HepG2 (cell line): ENCODE data around the gene FRAS1. TPM values are rescaled to one million over a fixed set of nuclear protein-coding genes. Genes with fewer than 3 reads are reported as not detected.

ENCODE experiments used
- ETV5 ChIP-seq: IDR thresholded peaks from 2 replicates; pipeline ENCODE4 v1.6.1; 2018; ENCODE audit warnings: missing biosample characterization, missing genetic modification reagents, inconsistent platforms, borderline replicate concordance
- SMYD3 ChIP-seq: sonication (generic); formaldehyde crosslinking; IDR thresholded peaks from 2 replicates; pipeline ENCODE4 v1.8.1; 2023; ENCODE audit warnings: mild to moderate bottlenecking, missing genetic modification reagents
- SOX5 ChIP-seq: IDR thresholded peaks from 2 replicates; pipeline ENCODE4 v1.6.1; 2016; ENCODE audit warnings: borderline replicate concordance
- TBP ChIP-seq: sonication (generic); formaldehyde crosslinking; IDR thresholded peaks from 2 replicates; pipeline ENCODE4 v1.5.0; 2020; ENCODE audit warnings: missing genetic modification reagents
- ZNF317 ChIP-seq: sonication (generic); formaldehyde crosslinking; IDR thresholded peaks from 2 replicates; pipeline ENCODE4 v1.5.0; 2020; ENCODE audit warnings: mild to moderate bottlenecking, missing genetic modification reagents
- ZNF510 ChIP-seq: sonication (generic); formaldehyde crosslinking; IDR thresholded peaks from 2 replicates; pipeline ENCODE4 v1.4.0; 2020; ENCODE audit warnings: low read depth, mild to moderate bottlenecking, missing genetic modification reagents
- ZNF75D ChIP-seq: sonication (generic); formaldehyde crosslinking; IDR thresholded peaks from 2 replicates; pipeline ENCODE4 v1.8.1; 2023; ENCODE audit warnings: missing genetic modification reagents, mild to moderate bottlenecking, borderline replicate concordance
- polyA plus RNA-seq, 8 experiments: library from polyadenylated mRNA; depleted of rRNA in 3 of 8; stranded (reverse) in 7 of 8; unstranded in 1 of 8; fragments of >200 nt; fragmentation: Illumina TruSeq in 4 of 8; extraction: Trizol in 4 of 8; gene quantifications; 2 replicates each; pipeline versions ENCODE4 v1.2.1 to v1.2.3, GENCODE V29; 2011 to 2016; ENCODE audit warnings: low read depth in 4 of 8, missing spikeins in 1 of 8, mixed read lengths in 1 of 8; ENCODE audit not compliant: insufficient read depth in 1 of 8
- total RNA-seq, 5 experiments: library from RNA; depleted of rRNA; stranded (reverse); fragments of >200 nt; fragmentation: Illumina TruSeq; extraction: Trizol; gene quantifications; 2 replicates each; pipeline ENCODE4 v1.2.3, GENCODE V29; 2016; ENCODE audit warnings: low read depth in 1 of 5
- TF ChIP-seq, protein P1 (sequence below): sonication (generic); formaldehyde crosslinking; IDR thresholded peaks from 2 replicates; pipeline ENCODE4 v1.5.0; 2020; ENCODE audit warnings: mild to moderate bottlenecking, low read depth, missing genetic modification reagents, borderline replicate concordance
- TF ChIP-seq, protein P2 (sequence below): sonication (generic); formaldehyde crosslinking; IDR thresholded peaks from 2 replicates; pipeline ENCODE4 v1.4.0; 2020; ENCODE audit warnings: missing genetic modification reagents
- TF ChIP-seq, protein P3 (sequence below): sonication (generic); formaldehyde crosslinking; conservative IDR thresholded peaks from 2 replicates; pipeline ENCODE4 v1.4.0; 2020; ENCODE audit warnings: mild to moderate bottlenecking, missing genetic modification reagents, moderate library complexity
- TF ChIP-seq, protein P4 (sequence below): sonication (generic); formaldehyde crosslinking; conservative IDR thresholded peaks from 2 replicates; pipeline ENCODE4 v1.8.1; 2023; ENCODE audit warnings: missing genetic modification reagents

FRAS1 gene
- total and polyA plus RNA-seq, 2 of the 13 experiments (the other 11 are each of a cell fraction or from before 2014, with no cell fraction given), result 22.5 to 31.6 TPM

DNA sequence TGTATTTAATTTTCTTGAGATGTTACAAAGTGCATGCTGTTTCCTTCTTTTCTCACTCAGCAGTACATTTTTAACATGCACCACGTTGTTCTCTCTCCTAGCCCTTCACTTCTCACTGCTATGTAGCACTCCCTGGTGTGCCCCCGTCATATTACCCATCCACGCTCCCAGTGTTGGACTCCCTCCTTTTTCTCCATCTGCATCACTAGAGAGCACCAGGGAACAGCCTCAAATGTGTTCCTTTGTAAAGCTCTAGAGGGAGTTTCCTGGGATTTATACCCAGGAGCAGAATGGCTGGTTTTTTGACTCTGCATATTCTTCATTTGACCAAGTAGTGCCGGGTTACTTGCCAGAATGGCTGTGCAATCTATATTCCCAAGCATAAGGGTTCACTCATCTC, 254.2 kb downstream of the FRAS1 start (continued):
- TF ChIP-seq, protein P1, sequence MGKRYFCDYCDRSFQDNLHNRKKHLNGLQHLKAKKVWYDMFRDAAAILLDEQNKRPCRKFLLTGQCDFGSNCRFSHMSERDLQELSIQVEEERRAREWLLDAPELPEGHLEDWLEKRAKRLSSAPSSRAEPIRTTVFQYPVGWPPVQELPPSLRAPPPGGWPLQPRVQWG (CRISPR knock-in tag), result no peak
- TF ChIP-seq SMYD3 (CRISPR knock-in tag), result no peak
- no peak for TF ChIP-seq ZNF510 (CRISPR knock-in tag)
- TF ChIP-seq ZNF75D, result no peak
- TF ChIP-seq, protein P2, sequence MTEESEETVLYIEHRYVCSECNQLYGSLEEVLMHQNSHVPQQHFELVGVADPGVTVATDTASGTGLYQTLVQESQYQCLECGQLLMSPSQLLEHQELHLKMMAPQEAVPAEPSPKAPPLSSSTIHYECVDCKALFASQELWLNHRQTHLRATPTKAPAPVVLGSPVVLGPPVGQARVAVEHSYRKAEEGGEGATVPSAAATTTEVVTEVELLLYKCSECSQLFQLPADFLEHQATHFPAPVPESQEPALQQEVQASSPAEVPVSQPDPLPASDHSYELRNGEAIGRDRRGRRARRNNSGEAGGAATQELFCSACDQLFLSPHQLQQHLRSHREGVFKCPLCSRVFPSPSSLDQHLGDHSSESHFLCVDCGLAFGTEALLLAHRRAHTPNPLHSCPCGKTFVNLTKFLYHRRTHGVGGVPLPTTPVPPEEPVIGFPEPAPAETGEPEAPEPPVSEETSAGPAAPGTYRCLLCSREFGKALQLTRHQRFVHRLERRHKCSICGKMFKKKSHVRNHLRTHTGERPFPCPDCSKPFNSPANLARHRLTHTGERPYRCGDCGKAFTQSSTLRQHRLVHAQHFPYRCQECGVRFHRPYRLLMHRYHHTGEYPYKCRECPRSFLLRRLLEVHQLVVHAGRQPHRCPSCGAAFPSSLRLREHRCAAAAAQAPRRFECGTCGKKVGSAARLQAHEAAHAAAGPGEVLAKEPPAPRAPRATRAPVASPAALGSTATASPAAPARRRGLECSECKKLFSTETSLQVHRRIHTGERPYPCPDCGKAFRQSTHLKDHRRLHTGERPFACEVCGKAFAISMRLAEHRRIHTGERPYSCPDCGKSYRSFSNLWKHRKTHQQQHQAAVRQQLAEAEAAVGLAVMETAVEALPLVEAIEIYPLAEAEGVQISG (CRISPR knock-in tag), result no peak
- no peak for TF ChIP-seq ZNF317 (CRISPR knock-in tag)
- TF ChIP-seq, protein P3, sequence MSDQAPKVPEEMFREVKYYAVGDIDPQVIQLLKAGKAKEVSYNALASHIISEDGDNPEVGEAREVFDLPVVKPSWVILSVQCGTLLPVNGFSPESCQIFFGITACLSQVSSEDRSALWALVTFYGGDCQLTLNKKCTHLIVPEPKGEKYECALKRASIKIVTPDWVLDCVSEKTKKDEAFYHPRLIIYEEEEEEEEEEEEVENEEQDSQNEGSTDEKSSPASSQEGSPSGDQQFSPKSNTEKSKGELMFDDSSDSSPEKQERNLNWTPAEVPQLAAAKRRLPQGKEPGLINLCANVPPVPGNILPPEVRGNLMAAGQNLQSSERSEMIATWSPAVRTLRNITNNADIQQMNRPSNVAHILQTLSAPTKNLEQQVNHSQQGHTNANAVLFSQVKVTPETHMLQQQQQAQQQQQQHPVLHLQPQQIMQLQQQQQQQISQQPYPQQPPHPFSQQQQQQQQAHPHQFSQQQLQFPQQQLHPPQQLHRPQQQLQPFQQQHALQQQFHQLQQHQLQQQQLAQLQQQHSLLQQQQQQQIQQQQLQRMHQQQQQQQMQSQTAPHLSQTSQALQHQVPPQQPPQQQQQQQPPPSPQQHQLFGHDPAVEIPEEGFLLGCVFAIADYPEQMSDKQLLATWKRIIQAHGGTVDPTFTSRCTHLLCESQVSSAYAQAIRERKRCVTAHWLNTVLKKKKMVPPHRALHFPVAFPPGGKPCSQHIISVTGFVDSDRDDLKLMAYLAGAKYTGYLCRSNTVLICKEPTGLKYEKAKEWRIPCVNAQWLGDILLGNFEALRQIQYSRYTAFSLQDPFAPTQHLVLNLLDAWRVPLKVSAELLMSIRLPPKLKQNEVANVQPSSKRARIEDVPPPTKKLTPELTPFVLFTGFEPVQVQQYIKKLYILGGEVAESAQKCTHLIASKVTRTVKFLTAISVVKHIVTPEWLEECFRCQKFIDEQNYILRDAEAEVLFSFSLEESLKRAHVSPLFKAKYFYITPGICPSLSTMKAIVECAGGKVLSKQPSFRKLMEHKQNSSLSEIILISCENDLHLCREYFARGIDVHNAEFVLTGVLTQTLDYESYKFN, result no peak
- no peak for TF ChIP-seq SOX5 (CRISPR knock-in tag)
- no peak for TF ChIP-seq ETV5 (CRISPR knock-in tag)
- TF ChIP-seq TBP (CRISPR knock-in tag), result no peak
- TF ChIP-seq, protein P4, sequence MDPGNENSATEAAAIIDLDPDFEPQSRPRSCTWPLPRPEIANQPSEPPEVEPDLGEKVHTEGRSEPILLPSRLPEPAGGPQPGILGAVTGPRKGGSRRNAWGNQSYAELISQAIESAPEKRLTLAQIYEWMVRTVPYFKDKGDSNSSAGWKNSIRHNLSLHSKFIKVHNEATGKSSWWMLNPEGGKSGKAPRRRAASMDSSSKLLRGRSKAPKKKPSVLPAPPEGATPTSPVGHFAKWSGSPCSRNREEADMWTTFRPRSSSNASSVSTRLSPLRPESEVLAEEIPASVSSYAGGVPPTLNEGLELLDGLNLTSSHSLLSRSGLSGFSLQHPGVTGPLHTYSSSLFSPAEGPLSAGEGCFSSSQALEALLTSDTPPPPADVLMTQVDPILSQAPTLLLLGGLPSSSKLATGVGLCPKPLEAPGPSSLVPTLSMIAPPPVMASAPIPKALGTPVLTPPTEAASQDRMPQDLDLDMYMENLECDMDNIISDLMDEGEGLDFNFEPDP (CRISPR knock-in tag), result no peak
